Stimulated activated CD4-positive, alpha-beta T cell treated with anti-CD3 and anti-CD28 coated beads, Interleukin-15, amount 100 ng/mL, for 1 hour (primary cell): ENCODE results near the gene TSPEAR.

Experiments used
- DNase-seq, 2 donors: peaks; one replicate each; pipeline ENCODE4 v3.0.0-alpha.2; 2020; ENCODE audit warnings: low read depth in 1 of 2, low spot score in 1 of 2

The TSPEAR gene

GRCh38 chr21:44741921-44742320 lies 30.5 kb upstream of the TSPEAR start:
- DNase-seq, result no peak

GRCh38 chr21:44740742-44741141 lies 29.4 kb upstream of the TSPEAR start:
- DNase-seq, result no peak

- DNase-seq, result no peak
Observed at GRCh38 chr21:44739316-44739715, 27.9 kb upstream of the TSPEAR start.

- DNase-seq, result no peak
Observed at GRCh38 chr21:44738621-44739020, 27.2 kb upstream of the TSPEAR start.

GRCh38 chr21:44737706-44738354 lies 26.5 kb upstream of the TSPEAR start:
- no peak for DNase-seq

DNA sequence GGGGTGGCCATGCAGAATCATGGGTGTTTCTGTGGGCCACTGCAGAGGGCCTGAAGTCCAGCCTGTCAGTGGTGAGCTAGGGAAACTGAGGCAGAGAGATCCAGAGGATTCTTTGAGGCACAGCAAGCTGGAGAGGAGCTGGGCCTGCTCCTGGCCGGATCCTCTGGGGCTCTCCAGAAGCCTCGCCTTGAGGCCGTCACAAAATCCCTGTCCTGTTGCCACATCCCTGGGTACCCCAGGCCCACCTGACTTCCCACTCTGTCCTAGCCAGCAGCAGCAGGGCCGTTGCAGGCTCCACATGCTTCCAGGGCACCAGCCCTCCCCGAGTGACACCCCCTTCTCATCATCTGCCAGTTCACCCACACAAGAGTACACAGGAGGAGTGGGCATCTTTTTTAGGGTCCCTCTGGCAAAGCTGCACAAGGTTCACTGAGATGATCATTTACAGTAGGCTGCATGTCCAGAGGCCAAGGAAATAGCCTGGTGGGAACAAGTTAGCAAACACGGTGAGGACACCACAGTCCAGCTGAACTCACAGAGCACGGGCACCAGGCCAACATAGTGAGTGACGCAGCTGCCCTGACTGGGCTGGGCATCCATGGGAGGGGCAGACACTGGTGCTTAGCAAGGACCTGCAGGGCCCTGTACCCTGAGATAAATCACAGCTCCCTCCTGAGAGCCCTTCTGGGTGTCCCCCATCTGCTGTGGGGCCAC lies 25.1 kb upstream of the TSPEAR start:
- DNase-seq, result no peak

DNA sequence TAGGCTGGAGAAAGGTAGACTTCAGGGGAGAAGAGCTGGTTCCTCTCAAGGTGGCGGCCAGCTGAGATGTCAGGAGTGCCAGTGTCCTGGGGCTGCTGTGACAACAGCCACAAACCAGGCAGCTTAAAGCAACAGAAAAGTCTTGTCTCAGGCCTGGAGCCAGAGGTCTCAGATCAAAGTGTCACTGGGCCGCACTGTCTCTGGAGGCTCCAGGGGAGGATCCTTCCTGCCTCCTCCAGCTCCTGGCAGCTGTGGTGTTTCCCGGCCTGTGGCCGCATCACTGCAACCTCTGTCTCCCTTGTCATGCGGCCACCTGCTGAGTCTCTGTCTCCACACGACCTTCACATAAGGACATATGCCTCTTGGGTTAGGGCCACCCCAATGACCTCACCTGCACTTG lies 24.4 kb upstream of the TSPEAR start:
- DNase-seq, result no peak

DNA sequence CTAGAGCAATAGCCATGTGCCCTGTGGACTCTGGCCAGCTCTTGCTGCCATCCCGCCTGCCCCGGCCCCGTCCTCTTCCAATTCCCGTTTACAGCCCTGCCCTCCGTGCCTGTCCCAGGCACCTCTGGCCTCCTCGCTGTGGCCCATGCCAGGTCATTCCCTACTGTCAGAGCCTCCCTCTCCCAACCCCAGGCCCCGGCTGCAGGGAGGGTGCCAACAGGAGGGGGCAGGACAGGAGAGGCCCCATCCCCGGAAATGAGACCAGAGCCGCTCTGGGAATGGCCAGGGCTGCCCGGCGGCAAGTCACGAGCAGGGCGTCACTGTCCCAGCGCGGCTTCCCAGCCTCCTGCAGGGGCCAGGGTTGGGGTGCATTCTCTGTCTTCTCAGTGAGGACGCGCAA lies 23.5 kb upstream of the TSPEAR start:
- no peak for DNase-seq

- DNase-seq, result no peak
Observed at GRCh38 chr21:44734026-44734745, 22.8 kb upstream of the TSPEAR start.

- no peak for DNase-seq
Observed at GRCh38 chr21:44732956-44733355, 21.6 kb upstream of the TSPEAR start.

GRCh38 chr21:44732263-44732662 lies 20.9 kb upstream of the TSPEAR start:
- DNase-seq, result no peak

DNA sequence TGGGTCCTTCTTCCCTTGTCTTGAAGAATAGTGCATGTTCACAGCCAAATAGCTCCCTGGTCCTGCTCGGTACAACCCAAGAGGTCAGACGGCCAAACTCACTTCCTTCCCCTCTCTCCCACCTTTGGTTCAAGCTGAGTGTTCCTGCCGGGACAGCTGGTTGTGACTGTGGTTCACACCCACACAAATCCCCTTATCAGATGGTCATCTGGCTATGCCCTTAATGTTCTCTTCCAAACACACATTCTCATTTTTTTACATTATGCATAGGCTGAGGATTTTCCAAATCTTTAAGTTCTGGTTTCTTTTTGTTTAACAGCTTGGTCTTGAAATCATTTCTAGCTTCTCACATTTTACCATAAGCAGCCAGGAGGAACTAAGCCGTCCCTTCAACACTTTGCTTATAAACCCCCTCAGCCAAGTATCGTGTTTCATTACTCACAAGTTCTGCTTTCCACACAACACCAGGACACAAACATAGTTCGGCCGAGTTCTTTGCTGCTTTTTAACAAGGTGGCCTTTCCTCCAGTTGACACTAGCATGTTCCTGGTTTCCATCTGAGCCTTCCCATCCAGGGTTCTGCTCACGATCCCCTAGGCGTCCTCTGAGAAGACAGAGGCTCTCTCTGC lies 19.7 kb upstream of the TSPEAR start:
- DNase-seq, result no peak

DNA sequence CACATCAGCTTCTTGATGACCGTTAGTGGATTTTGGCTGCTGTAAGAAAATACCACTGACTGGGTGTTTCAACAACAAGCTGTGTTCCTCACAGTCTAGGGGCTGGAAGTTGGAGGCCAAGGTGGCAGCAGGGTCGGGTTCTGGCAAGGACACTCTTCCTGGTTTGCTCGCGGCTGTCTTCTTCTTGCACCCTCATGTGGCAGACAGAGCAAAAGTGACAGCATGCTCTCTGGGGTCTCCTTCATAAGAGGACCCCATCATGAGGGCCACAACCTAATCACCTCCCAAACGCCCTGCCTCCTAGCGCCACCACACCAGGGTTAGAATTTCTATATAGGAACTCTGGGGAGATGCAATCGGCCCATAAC lies 18.6 kb upstream of the TSPEAR start:
- DNase-seq, result no peak

DNA sequence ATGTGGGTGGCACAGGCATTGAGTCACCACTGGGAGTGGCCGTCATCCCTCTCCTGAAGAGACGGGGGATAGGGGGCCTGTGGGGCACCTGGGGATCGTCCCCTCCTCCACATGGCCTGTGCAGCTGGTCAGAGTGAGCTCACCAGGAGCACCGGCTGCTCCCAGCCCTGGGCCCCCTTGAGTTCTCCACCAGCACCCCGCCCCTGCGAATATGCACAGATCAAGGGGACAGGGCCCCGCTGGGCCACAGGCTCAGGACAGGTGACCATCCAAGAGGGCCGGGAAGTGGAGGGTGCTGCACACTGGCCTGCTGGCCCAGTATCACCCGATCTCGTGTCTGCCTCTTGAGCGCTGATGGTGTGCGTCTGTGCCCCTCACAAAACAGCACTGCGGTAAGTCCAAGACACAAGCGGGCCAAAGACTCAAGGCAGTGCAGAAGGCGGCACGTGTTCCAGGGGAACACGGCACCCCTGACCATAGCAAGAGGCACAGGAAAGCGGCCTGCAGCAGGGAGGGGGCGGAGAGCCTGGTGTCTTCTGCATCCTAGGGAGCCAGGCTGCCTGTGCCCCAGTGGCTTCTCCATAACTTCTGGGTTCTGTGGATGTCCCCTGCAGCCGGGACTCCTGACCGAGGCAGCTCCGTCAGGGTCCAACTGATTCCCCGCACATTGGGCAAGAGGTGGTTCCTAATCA lies 18.1 kb upstream of the TSPEAR start:
- no peak for DNase-seq

GRCh38 chr21:44728716-44729115 lies 17.3 kb upstream of the TSPEAR start:
- no peak for DNase-seq

DNA sequence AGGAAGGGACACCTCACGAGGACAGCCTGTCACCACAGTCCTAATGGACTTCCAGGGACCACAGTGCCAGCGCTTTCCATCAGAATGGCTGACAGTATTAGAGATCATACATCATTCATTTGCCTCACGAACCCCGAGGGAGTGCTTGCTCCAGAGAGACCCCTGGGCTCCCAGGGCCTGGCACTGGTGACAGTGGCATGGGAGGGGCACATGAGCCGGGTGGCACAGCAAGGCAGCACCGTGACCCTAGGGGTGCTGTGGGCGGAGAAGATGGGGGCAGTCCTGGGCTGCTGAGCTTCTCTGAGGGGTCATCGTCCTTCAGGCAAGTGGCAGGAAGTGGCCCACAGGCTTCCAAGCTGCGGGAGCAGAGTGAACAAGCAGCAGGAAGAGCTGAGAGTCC lies 16.4 kb upstream of the TSPEAR start:
- DNase-seq, result no peak

DNA sequence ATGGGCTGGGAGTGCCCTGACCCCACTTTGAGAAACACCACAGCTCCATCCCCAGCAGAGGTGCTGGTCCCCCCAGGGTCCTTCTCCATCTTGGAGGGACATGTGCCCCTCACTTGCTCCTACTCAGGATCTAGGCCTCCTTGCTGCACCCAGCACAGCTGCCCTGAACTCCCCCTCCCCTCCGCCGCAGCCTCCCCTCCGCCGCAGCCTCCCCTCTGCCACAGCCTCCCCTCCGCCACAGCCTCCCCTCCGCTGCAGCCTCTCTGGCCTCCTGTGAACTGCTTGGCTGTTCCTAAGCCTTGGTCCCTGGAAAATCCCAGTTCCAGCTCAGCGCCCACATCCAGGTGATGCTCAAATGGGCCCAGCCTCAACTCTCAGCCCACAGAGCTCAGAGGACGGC lies 15.9 kb upstream of the TSPEAR start:
- no peak for DNase-seq

GRCh38 chr21:44726826-44727225 lies 15.5 kb upstream of the TSPEAR start:
- DNase-seq, result no peak

DNA sequence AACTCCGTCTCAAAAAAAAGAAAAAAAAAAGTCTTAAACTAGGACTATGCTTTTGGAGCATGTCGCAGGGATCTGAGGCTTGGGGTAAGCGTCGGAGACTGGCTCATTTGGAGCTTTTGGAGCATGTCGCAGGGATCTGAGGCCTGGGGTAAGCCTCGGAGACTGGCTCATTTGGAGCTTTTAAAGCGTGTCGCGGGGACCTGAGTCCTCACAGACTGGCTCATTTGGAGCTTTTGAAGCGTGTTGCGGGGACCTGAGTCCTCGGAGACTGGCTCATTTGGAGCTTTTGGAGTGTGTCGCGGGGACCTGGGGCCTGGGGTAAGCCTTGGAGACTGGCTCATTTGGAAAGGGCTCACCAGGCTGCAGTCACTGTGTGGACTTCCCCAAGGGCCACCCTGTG lies 13.6 kb upstream of the TSPEAR start:
- no peak for DNase-seq

DNA sequence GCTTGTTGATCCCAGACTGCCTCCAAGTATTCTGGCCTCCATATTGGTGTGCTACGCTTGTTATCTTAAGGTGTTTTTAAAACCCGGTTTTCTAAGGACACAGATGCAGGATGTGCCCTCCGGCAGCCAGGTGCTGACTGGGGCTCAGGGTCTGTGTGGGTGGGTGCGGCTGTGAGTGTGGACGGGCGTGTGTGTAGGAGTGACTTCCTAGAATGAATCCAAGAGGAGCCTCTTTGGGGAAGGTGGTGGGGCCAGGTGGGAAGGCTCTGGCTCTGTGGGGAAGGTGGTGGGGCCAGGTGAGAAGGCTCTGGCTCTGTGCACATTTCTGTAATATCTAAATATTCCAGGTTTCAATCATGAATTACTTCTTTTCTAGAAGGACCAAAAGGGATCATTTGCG lies 12.8 kb upstream of the TSPEAR start:
- no peak for DNase-seq
